ENCODE measurements around the gene PTPRG.
A peak's percentile ranks its signal among the peaks of the same experiment; 100 is the strongest.

PTPRG gene

DNA sequence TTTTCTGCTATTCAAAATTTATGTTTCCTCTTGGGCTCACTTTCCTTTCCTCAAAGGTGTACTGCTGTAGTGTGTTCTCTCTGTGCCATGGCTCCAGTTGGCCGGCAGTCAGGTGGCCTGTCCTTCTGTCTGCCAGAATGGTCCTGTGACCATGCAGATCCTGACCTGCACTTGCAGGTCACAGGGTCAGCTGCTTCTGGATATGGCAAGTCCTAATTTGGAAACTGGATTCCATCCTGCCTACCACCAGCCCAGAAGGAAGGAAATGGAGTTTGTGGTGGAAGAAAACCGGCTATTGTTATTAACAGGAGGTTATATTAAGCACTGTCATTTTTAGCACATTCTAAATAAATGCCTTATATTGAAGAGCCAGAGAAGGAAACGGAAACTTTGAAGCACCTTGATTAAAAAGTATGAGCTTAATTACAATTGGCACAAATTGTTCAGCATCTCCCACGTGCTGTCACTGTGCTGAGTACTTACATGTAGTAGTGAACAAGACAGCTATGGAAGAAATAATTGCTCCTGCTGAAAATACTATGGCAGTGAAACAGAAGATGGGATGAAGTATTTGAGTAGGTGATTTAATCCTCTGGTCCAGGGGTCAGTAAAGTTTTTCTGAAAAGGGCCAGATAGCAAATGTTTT lies 362.8 kb downstream of the PTPRG start:
- TF ChIP-seq, protein P1, sequence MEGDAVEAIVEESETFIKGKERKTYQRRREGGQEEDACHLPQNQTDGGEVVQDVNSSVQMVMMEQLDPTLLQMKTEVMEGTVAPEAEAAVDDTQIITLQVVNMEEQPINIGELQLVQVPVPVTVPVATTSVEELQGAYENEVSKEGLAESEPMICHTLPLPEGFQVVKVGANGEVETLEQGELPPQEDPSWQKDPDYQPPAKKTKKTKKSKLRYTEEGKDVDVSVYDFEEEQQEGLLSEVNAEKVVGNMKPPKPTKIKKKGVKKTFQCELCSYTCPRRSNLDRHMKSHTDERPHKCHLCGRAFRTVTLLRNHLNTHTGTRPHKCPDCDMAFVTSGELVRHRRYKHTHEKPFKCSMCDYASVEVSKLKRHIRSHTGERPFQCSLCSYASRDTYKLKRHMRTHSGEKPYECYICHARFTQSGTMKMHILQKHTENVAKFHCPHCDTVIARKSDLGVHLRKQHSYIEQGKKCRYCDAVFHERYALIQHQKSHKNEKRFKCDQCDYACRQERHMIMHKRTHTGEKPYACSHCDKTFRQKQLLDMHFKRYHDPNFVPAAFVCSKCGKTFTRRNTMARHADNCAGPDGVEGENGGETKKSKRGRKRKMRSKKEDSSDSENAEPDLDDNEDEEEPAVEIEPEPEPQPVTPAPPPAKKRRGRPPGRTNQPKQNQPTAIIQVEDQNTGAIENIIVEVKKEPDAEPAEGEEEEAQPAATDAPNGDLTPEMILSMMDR (IDR thresholded peaks at IDR 0.05; ENCODE audit: low read depth, low read length), result no peak
- no peak for DNase-seq (ENCODE audit: extremely low read depth, low read depth)

DNA sequence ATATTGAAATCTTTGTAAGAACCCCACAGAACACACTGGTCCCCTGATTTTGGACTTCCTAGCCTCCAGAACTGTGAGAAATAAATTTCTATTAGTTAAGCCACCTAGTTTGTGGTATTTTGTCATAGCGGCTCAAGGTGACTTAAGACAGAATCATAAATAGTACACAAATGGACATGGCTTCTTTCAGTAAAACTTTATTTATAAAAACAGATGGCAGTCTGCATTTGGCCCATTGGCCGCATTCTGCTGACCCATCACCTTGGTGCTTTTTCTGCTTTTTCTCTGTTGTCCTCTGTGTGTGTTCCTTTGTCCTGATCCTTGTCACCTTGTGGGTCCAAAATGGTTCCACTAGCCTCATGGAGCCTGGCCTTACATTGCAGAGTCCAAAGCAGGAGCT lies 363.6 kb downstream of the PTPRG start:
- no peak for DNase-seq (ENCODE audit: extremely low read depth, low read depth)
- TF ChIP-seq, protein P1 (IDR thresholded peaks at IDR 0.05; ENCODE audit: low read depth, low read length), result no peak

DNA sequence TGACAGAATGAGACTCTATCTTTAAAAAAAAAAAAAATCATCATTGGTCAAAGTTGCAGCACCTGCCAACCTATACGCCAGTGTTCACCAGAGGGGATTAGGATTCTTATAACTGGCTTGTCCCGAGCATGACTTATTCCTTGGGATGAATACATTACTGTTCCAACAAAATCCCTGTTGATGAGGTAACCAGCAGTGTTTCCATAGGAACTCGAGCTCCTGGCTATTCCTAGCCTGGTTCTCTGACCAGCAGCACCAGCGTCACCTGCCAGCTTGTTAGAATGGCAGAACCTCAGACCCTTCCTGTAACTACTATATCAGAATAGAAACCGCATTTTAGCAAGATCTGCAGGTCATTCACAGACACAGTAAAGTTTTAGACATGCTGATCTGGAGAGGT lies 364.4 kb downstream of the PTPRG start:
- no peak for DNase-seq (ENCODE audit: extremely low read depth, low read depth)
- TF ChIP-seq, protein P1 (IDR thresholded peaks at IDR 0.05; ENCODE audit: low read depth, low read length), result no peak

DNA sequence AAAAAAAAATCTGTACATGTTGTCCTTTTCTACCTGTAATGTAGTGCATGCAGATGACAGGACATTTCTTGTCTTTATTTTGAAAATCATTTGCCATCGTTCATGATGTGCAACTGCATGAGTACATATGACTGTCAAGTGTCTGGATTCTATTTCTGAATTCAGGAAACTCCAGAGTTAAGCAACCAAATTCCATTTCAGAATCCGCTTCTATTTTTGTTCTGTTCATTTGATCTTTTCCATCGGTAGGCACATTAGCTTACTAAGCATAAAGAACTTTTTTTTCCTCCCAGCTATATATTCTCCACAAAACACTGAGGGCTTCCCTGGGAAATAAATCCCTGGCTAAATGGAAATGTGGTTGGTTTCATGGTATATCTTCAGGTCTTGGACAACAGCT lies 365.6 kb downstream of the PTPRG start:
- no peak for DNase-seq (ENCODE audit: extremely low read depth, low read depth)
- TF ChIP-seq, protein P1 (IDR thresholded peaks at IDR 0.05; ENCODE audit: low read depth, low read length), result no peak

DNA sequence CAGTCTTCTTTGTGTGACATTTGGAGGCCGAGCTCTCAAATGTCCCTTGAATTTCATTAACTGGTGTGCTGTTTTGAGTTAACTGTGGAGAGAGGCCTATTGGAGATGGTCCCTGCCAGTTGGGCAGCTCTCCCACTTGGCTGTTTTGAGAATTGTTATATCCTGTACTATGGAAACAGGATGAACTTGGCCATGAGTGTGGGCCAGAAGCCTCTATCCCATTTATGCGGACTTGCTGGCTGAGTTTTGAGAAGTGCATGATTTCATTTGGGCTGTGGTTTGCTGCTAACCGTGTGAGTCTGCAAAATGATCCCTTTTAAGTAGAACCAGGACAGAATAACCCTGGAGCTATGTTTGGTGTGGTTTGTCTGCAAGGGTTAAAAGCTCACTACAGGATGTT lies 366.0 kb downstream of the PTPRG start:
- peak; percentile 90 for DNase-seq (ENCODE audit: extremely low read depth, low read depth)
- TF ChIP-seq, protein P1 (IDR thresholded peaks at IDR 0.05; ENCODE audit: low read depth, low read length), result no peak

- TF ChIP-seq, protein P1 (IDR thresholded peaks at IDR 0.05; ENCODE audit: low read depth, low read length), result no peak
- no peak for DNase-seq (ENCODE audit: extremely low read depth, low read depth)
These were observed 366.7 kb downstream of the PTPRG start for GRCh38 chr3:61928039-61928438.

- TF ChIP-seq, protein P1 (IDR thresholded peaks at IDR 0.05; ENCODE audit: low read depth, low read length), result no peak
- DNase-seq (ENCODE audit: extremely low read depth, low read depth), result no peak
These were observed 367.5 kb downstream of the PTPRG start for GRCh38 chr3:61928776-61929314.
